ENCODE data around the gene SMU1. TPM values are rescaled to one million over a fixed set of nuclear protein-coding genes. Genes with fewer than 3 reads are reported as not detected.
"Not testable (repeated sequence)": the region's sequence is repeated elsewhere in the genome, so short reads cannot be mapped to it uniquely, and the experiment has no call there.

SMU1 gene
- total RNA-seq, 1 donor from 2014 or later, result 28.8 TPM

- DNase-seq (ENCODE audit: low spot score), result no peak
- Mint-ChIP-seq H3K4me3 (no peak overlapping the region), H3K9me3 (no peaks in the 10 kb centered on the region), H3K27ac (no peak overlapping the region), H3K27me3 (ENCODE audit: insufficient read depth) (no peaks in the 10 kb centered on the region), H3K36me3 (ENCODE audit: low read depth) (peaks cover 8% of the 10 kb centered on the region), H3K4me1 (ENCODE audit: low read depth) (peaks cover 5% of the 10 kb centered on the region)
- intact Hi-C loops (cut with micrococcal nuclease), result no loop called here
These were observed 26.2 kb upstream of the SMU1 start for GRCh38 chr9:33102551-33103210.

- no peak overlapping the region for H3K27ac Mint-ChIP-seq
- H3K4me1 Mint-ChIP-seq (ENCODE audit: low read depth), result peaks cover under 1% of the 10 kb centered on the region
- no peaks in the 10 kb centered on the region for H3K9me3 Mint-ChIP-seq
- intact Hi-C loops (cut with micrococcal nuclease), result no loop called here
- H3K4me3 Mint-ChIP-seq, result no peak overlapping the region
- H3K27me3 Mint-ChIP-seq (ENCODE audit: insufficient read depth), result no peaks in the 10 kb centered on the region
- peaks cover 8% of the 10 kb centered on the region for H3K36me3 Mint-ChIP-seq (ENCODE audit: low read depth)
- DNase-seq (ENCODE audit: low spot score), result no peak
These were observed 24.9 kb upstream of the SMU1 start for GRCh38 chr9:33101104-33101951.

GRCh38 chr9:33099754-33100153 lies 23.3 kb upstream of the SMU1 start:
- H3K27me3 Mint-ChIP-seq (ENCODE audit: insufficient read depth), result no peaks in the 10 kb centered on the region
- no peak for DNase-seq (ENCODE audit: low spot score)
- H3K4me1 Mint-ChIP-seq (ENCODE audit: low read depth), result no peaks in the 10 kb centered on the region
- no peaks in the 10 kb centered on the region for H3K9me3 Mint-ChIP-seq
- intact Hi-C loops (cut with micrococcal nuclease), result no loop called here
- peaks cover 8% of the 10 kb centered on the region for H3K36me3 Mint-ChIP-seq (ENCODE audit: low read depth)
- H3K27ac Mint-ChIP-seq, result no peak overlapping the region
- no peak overlapping the region for H3K4me3 Mint-ChIP-seq

- H3K9me3 Mint-ChIP-seq, result no peaks in the 10 kb centered on the region
- no peaks in the 10 kb centered on the region for H3K27me3 Mint-ChIP-seq (ENCODE audit: insufficient read depth)
- H3K4me1 Mint-ChIP-seq (ENCODE audit: low read depth), result peaks cover 9% of the 10 kb centered on the region
- intact Hi-C loops (cut with micrococcal nuclease), result no loop called here
- no peak overlapping the region for H3K27ac Mint-ChIP-seq
- DNase-seq (ENCODE audit: low spot score), result no peak
- no peak overlapping the region for H3K4me3 Mint-ChIP-seq
- peaks cover 5% of the 10 kb centered on the region for H3K36me3 Mint-ChIP-seq (ENCODE audit: low read depth)
These were observed 20.7 kb upstream of the SMU1 start for GRCh38 chr9:33097192-33097591.

GRCh38 chr9:33092634-33093033 lies 16.2 kb upstream of the SMU1 start:
- Mint-ChIP-seq H3K27me3 (ENCODE audit: insufficient read depth) (peaks cover 6% of the 10 kb centered on the region), H3K4me3 (no peak overlapping the region), H3K9me3 (no peaks in the 10 kb centered on the region), H3K36me3 (ENCODE audit: low read depth) (peaks cover 2% of the 10 kb centered on the region), H3K27ac (peak overlapping the region; percentile 7), H3K4me1 (ENCODE audit: low read depth) (peaks cover 12% of the 10 kb centered on the region)
- intact Hi-C loops (cut with micrococcal nuclease), result no loop called here
- no peak for DNase-seq (ENCODE audit: low spot score)

- H3K9me3 Mint-ChIP-seq, result not testable (repeated sequence)
These were observed 9.2 kb upstream of the SMU1 start for GRCh38 chr9:33085672-33086071.

GRCh38 chr9:33082538-33083326 lies 6.3 kb upstream of the SMU1 start:
- Mint-ChIP-seq H3K27me3 (ENCODE audit: insufficient read depth) (peaks cover 4% of the 10 kb centered on the region), H3K9me3 (no peaks in the 10 kb centered on the region), H3K27ac (peak overlapping the region; percentile 90), H3K4me1 (ENCODE audit: low read depth) (peaks cover 38% of the 10 kb centered on the region), H3K4me3 (peak overlapping the region; percentile 67), H3K36me3 (ENCODE audit: low read depth) (peaks cover 2% of the 10 kb centered on the region)
- no peak for DNase-seq (ENCODE audit: low spot score)
- intact Hi-C loops (cut with micrococcal nuclease), result loop anchor here (5.0 kb wide), 1 partner anchor 735 kb away; the partner anchor contains the start of gene UBE2R2

More at GRCh38 chr9:33085672-33086071, 9.2 kb upstream of the SMU1 start:
- H3K4me1 Mint-ChIP-seq (ENCODE audit: low read depth), result peaks cover 31% of the 10 kb centered on the region
- intact Hi-C loops (cut with micrococcal nuclease), result loop anchor here (1.0 kb wide), 1 partner anchor 9 kb away; no protein-coding TSS in a partner anchor
- not testable (repeated sequence) for H3K4me3 Mint-ChIP-seq; DNase-seq (ENCODE audit: low spot score); H3K36me3 Mint-ChIP-seq (ENCODE audit: low read depth); H3K27ac Mint-ChIP-seq; H3K27me3 Mint-ChIP-seq (ENCODE audit: insufficient read depth)

- Mint-ChIP-seq H3K9me3 (no peaks in the 10 kb centered on the region), H3K4me1 (ENCODE audit: low read depth) (peaks cover 42% of the 10 kb centered on the region), H3K36me3 (ENCODE audit: low read depth) (peaks cover 2% of the 10 kb centered on the region), H3K27ac (peak overlapping the region; percentile 90), H3K27me3 (ENCODE audit: insufficient read depth) (peaks cover 4% of the 10 kb centered on the region), H3K4me3 (peak overlapping the region; percentile 67)
- intact Hi-C loops (cut with micrococcal nuclease), result loop anchor here (5.0 kb wide), 1 partner anchor 735 kb away; the partner anchor contains the start of gene UBE2R2
- DNase-seq (ENCODE audit: low spot score), result no peak
These were observed 5.7 kb upstream of the SMU1 start for GRCh38 chr9:33082128-33082527.

- H3K4me3 Mint-ChIP-seq, result no peak overlapping the region
- peak; percentile 67 for DNase-seq (ENCODE audit: low spot score)
- H3K9me3 Mint-ChIP-seq, result no peaks in the 10 kb centered on the region
- intact Hi-C loops (cut with micrococcal nuclease), result loop anchor here (1.0 to 5.0 kb wide), 6 partner anchors 49 to 736 kb away; partner anchors contain the start of genes B4GALT1, BAG1 and UBE2R2
- peaks cover 48% of the 10 kb centered on the region for H3K4me1 Mint-ChIP-seq (ENCODE audit: low read depth)
- H3K27ac Mint-ChIP-seq, result no peak overlapping the region
- peaks cover 4% of the 10 kb centered on the region for H3K27me3 Mint-ChIP-seq (ENCODE audit: insufficient read depth)
- peaks cover 6% of the 10 kb centered on the region for H3K36me3 Mint-ChIP-seq (ENCODE audit: low read depth)
These were observed 4.8 kb upstream of the SMU1 start for GRCh38 chr9:33081128-33081851.

- Mint-ChIP-seq H3K27ac (no peak overlapping the region), H3K27me3 (ENCODE audit: insufficient read depth) (peaks cover 4% of the 10 kb centered on the region), H3K4me3 (no peak overlapping the region), H3K4me1 (ENCODE audit: low read depth) (peaks cover 53% of the 10 kb centered on the region), H3K36me3 (ENCODE audit: low read depth) (peaks cover 6% of the 10 kb centered on the region), H3K9me3 (no peaks in the 10 kb centered on the region)
- intact Hi-C loops (cut with micrococcal nuclease), result loop anchor here (5.0 kb wide), 1 partner anchor 737 kb away; the partner anchor contains the start of gene UBE2R2
- no peak for DNase-seq (ENCODE audit: low spot score)
These were observed 4.1 kb upstream of the SMU1 start for GRCh38 chr9:33080534-33080933.

- H3K27ac Mint-ChIP-seq, result no peak overlapping the region
- DNase-seq (ENCODE audit: low spot score), result no peak
- intact Hi-C loops (cut with micrococcal nuclease), result no loop called here
- H3K4me3 Mint-ChIP-seq, result no peak overlapping the region
- no peaks in the 10 kb centered on the region for H3K27me3 Mint-ChIP-seq (ENCODE audit: insufficient read depth)
- H3K36me3 Mint-ChIP-seq (ENCODE audit: low read depth), result peaks cover 45% of the 10 kb centered on the region
- H3K4me1 Mint-ChIP-seq (ENCODE audit: low read depth), result peaks cover 33% of the 10 kb centered on the region
- H3K9me3 Mint-ChIP-seq, result no peaks in the 10 kb centered on the region
These were observed 7.5 kb downstream of the SMU1 start for GRCh38 chr9:33068991-33069390.

Measured in activated T-helper 1 cell treated with anti-CD3 and anti-CD28 coated beads, Interleukin-12 subunit alpha, Interleukin-12 subunit beta, Interleukin-2, Interleukin-4 antibody, amounts not matched to agents 30 ng/mL and 10 ng/mL and 1 ng/mL, durations not matched to agents 14 hours and 24 hours and 36 hours (primary cell).